Mesenchymal stem cell (in vitro differentiated cells and primary cell): Measurements from ENCODE around the gene PSMG3.

ENCODE experiments used
- DNase-seq: peaks from one replicate; pipeline ENCODE4 v3.0.0-alpha.2; 2013
- H2AFZ ChIP-seq: one replicate; pipeline ENCODE4 v1.6.1; 2013; ENCODE audit warnings: low read depth, mild to moderate bottlenecking, control low read depth, inconsistent platforms, low read length, moderate library complexity
- H2AK5ac ChIP-seq: 2 replicates; pipeline ENCODE4 v1.6.1; 2013; ENCODE audit warnings: low read length, moderate library complexity, mild to moderate bottlenecking, inconsistent platforms; ENCODE audit not compliant: severe bottlenecking
- H2BK120ac ChIP-seq: one replicate; pipeline ENCODE4 v1.6.1; 2013; ENCODE audit warnings: low read depth, mild to moderate bottlenecking, inconsistent platforms, low read length, moderate library complexity
- H2BK12ac ChIP-seq, 2 experiments: one replicate each; pipeline ENCODE4 v1.6.1; 2013; ENCODE audit warnings: inconsistent platforms in 2 of 2, low read length in 2 of 2, mild to moderate bottlenecking in 2 of 2, moderate library complexity in 2 of 2, control low read depth in 1 of 2
- H2BK15ac ChIP-seq: one replicate; pipeline ENCODE4 v1.6.1; 2013; ENCODE audit warnings: mild to moderate bottlenecking, low read depth, inconsistent platforms; ENCODE audit not compliant: poor library complexity, severe bottlenecking
- H2BK5ac ChIP-seq: 2 replicates; pipeline ENCODE4 v1.6.1; 2013; ENCODE audit warnings: low read depth, mild to moderate bottlenecking, low read length, control low read depth, inconsistent platforms; ENCODE audit not compliant: poor library complexity, severe bottlenecking
- H3K14ac ChIP-seq, 2 experiments: one replicate each; pipeline ENCODE4 v1.6.1; 2013; ENCODE audit warnings: inconsistent platforms in 2 of 2, low read length in 2 of 2, control low read depth in 1 of 2, mild to moderate bottlenecking in 1 of 2, moderate library complexity in 1 of 2
- H3K18ac ChIP-seq, 2 experiments: one replicate each; pipeline ENCODE4 v1.6.1; 2013; ENCODE audit warnings: inconsistent platforms in 2 of 2, low read length in 2 of 2, control low read depth in 1 of 2, low read depth in 1 of 2, mild to moderate bottlenecking in 1 of 2
- H3K23ac ChIP-seq, 2 experiments: one replicate each; pipeline ENCODE4 v1.6.1; 2013; ENCODE audit warnings: inconsistent platforms in 2 of 2, low read length in 2 of 2, mild to moderate bottlenecking in 2 of 2, moderate library complexity in 2 of 2, control low read depth in 1 of 2
- H3K27ac ChIP-seq: 2 replicates; pipeline ENCODE4 v1.5.1; 2013; ENCODE audit warnings: mild to moderate bottlenecking, moderate library complexity, low read length, control low read depth, inconsistent platforms; ENCODE audit not compliant: poor library complexity, severe bottlenecking
- H3K27me3 ChIP-seq, 2 experiments: 2 replicates each; pipeline versions ENCODE4 v1.6.1 to v1.7.0; 2013; ENCODE audit warnings: low read length in 2 of 2, mild to moderate bottlenecking in 2 of 2, moderate library complexity in 2 of 2, control low read depth in 1 of 2, inconsistent platforms in 1 of 2; ENCODE audit not compliant: control insufficient read depth in 1 of 2, insufficient read depth in 1 of 2
- H3K36me3 ChIP-seq, 2 experiments: 2 replicates each; pipeline versions ENCODE4 v1.6.1 to v1.7.0; 2013; ENCODE audit warnings: low read length in 2 of 2, control low read depth in 1 of 2, inconsistent platforms in 1 of 2, low read depth in 1 of 2, mild to moderate bottlenecking in 1 of 2; ENCODE audit not compliant: insufficient read depth in 2 of 2, control insufficient read depth in 1 of 2
- H3K4ac ChIP-seq, 2 experiments: one replicate each; pipeline ENCODE4 v1.6.1; 2013; ENCODE audit warnings: inconsistent platforms in 2 of 2, low read length in 2 of 2, mild to moderate bottlenecking in 2 of 2, moderate library complexity in 2 of 2, control low read depth in 1 of 2, low read depth in 1 of 2
- H3K4me1 ChIP-seq: 2 replicates; pipeline ENCODE4 v1.6.1; 2013; ENCODE audit warnings: low read depth, low read length, control low read depth; ENCODE audit not compliant: control insufficient read depth, insufficient read depth
- H3K4me2 ChIP-seq: 2 replicates; pipeline ENCODE4 v1.6.1; 2013; ENCODE audit warnings: low read length, mild to moderate bottlenecking, inconsistent platforms; ENCODE audit not compliant: poor library complexity, severe bottlenecking
- H3K4me3 ChIP-seq, 2 experiments: 2 replicates each; pipeline versions ENCODE4 v1.5.1 to v1.7.0; 2013; ENCODE audit warnings: low read length in 2 of 2, mild to moderate bottlenecking in 2 of 2, control low read depth in 1 of 2, low read depth in 1 of 2; ENCODE audit not compliant: insufficient read depth in 1 of 2
- H3K79me1 ChIP-seq: replicated peaks from 2 replicates; pipeline ENCODE4 v1.6.1; 2013; ENCODE audit warnings: mild to moderate bottlenecking, control low read depth, low read length, inconsistent platforms; ENCODE audit not compliant: poor library complexity, severe bottlenecking
- H3K9ac ChIP-seq: 2 replicates; pipeline ENCODE4 v1.7.0; 2013; ENCODE audit warnings: mild to moderate bottlenecking, low read length, moderate library complexity
- H3K9me3 ChIP-seq: 2 replicates; pipeline ENCODE4 v1.7.0; 2013; ENCODE audit warnings: mild to moderate bottlenecking, low read length; ENCODE audit not compliant: control insufficient read depth
- H4K8ac ChIP-seq: one replicate; pipeline ENCODE4 v1.6.1; 2013; ENCODE audit warnings: inconsistent platforms, mild to moderate bottlenecking, low read length, moderate library complexity
- H4K91ac ChIP-seq: one replicate; pipeline ENCODE4 v1.6.1; 2013; ENCODE audit warnings: mild to moderate bottlenecking, low read length, inconsistent platforms
- WGBS: methylation state at CpG from one replicate; pipeline ENCODE4 v1.1.7; 2013; ENCODE audit warnings: mixed read lengths; 5-methylcytosine and 5-hydroxymethylcytosine counted together

PSMG3 gene

GRCh38 chr7:1547777-1548437, 21.9 kb downstream of the PSMG3 start:
- H3K27ac ChIP-seq, result no peak overlapping the region
- H2BK12ac ChIP-seq, result no peak overlapping the region
- H3K4me1 ChIP-seq, result no peaks in the 10 kb centered on the region
- peak; percentile 3 for DNase-seq
- no peak overlapping the region for H2BK120ac ChIP-seq
- H3K23ac ChIP-seq, result no peak overlapping the region
- H2AFZ ChIP-seq, result no peak overlapping the region
- peaks cover 2 to 79% of the 10 kb centered on the region in 2 experiments for H3K36me3 ChIP-seq
- no peak overlapping the region for H3K18ac ChIP-seq
- H4K91ac ChIP-seq, result no peak overlapping the region
- H3K9me3 ChIP-seq, result no peaks in the 10 kb centered on the region
- H3K4ac ChIP-seq, result no peak overlapping the region
- no peaks in the 10 kb centered on the region for H3K79me1 ChIP-seq
- no peak overlapping the region for H3K4me3 ChIP-seq
- H4K8ac ChIP-seq, result no peak overlapping the region
- no peak overlapping the region for H3K14ac ChIP-seq
- H2BK15ac ChIP-seq, result peak overlapping the region; percentile 37
- H2BK5ac ChIP-seq, result no peak overlapping the region
- no peak overlapping the region for H3K9ac ChIP-seq
- H3K27me3 ChIP-seq, result no peaks in the 10 kb centered on the region
- no peak overlapping the region for H3K4me2 ChIP-seq
- H2AK5ac ChIP-seq, result no peak overlapping the region
- WGBS, result 89% methylated on average over 35 of the region's 35 CpGs

GRCh38 chr7:1546909-1547776, 22.7 kb downstream of the PSMG3 start:
- peak; percentile 10 for DNase-seq
- no peak overlapping the region for H3K4me2 ChIP-seq
- H3K4ac ChIP-seq, result no peak overlapping the region
- H3K9me3 ChIP-seq, result no peaks in the 10 kb centered on the region
- no peaks in the 10 kb centered on the region for H3K79me1 ChIP-seq
- no peak overlapping the region for H3K9ac ChIP-seq
- no peak overlapping the region for H2BK120ac ChIP-seq
- no peak overlapping the region for H3K14ac ChIP-seq
- no peak overlapping the region for H2BK15ac ChIP-seq
- H2BK12ac ChIP-seq, result no peak overlapping the region
- no peak overlapping the region for H3K27ac ChIP-seq
- H4K8ac ChIP-seq, result peak overlapping the region; percentile 14
- WGBS, result 92% methylated on average over 32 of the region's 41 CpGs
- H3K18ac ChIP-seq, result no peak overlapping the region
- no peak overlapping the region for H4K91ac ChIP-seq
- H3K27me3 ChIP-seq, result no peaks in the 10 kb centered on the region
- H3K4me1 ChIP-seq, result no peaks in the 10 kb centered on the region
- H2BK5ac ChIP-seq, result no peak overlapping the region
- H2AFZ ChIP-seq, result no peak overlapping the region
- no peak overlapping the region for H3K4me3 ChIP-seq
- no peak overlapping the region for H3K23ac ChIP-seq
- peaks cover 2 to 87% of the 10 kb centered on the region in 2 experiments for H3K36me3 ChIP-seq
- no peak overlapping the region for H2AK5ac ChIP-seq

GRCh38 chr7:1546274-1546908, 23.4 kb downstream of the PSMG3 start:
- no peak overlapping the region for H2BK12ac ChIP-seq
- no peaks in the 10 kb centered on the region for H3K27me3 ChIP-seq
- H4K91ac ChIP-seq, result peak overlapping the region; percentile 30
- H2AFZ ChIP-seq, result no peak overlapping the region
- H3K18ac ChIP-seq, result no peak overlapping the region
- H3K9ac ChIP-seq, result no peak overlapping the region
- H2BK5ac ChIP-seq, result no peak overlapping the region
- no peak overlapping the region for H3K4me2 ChIP-seq
- no peak overlapping the region for H2BK15ac ChIP-seq
- no peak overlapping the region for H3K4ac ChIP-seq
- H4K8ac ChIP-seq, result no peak overlapping the region
- H3K23ac ChIP-seq, result no peak overlapping the region
- WGBS, result 95% methylated on average over 28 of the region's 28 CpGs
- H3K9me3 ChIP-seq, result no peaks in the 10 kb centered on the region
- H3K27ac ChIP-seq, result no peak overlapping the region
- no peak overlapping the region for H3K4me3 ChIP-seq
- H2BK120ac ChIP-seq, result no peak overlapping the region
- H2AK5ac ChIP-seq, result no peak overlapping the region
- DNase-seq, result peak; percentile 12
- H3K4me1 ChIP-seq, result no peaks in the 10 kb centered on the region
- H3K14ac ChIP-seq, result no peak overlapping the region
- peaks cover 4 to 93% of the 10 kb centered on the region in 2 experiments for H3K36me3 ChIP-seq
- peaks cover 2% of the 10 kb centered on the region for H3K79me1 ChIP-seq
